NCI-H526 treated with DMSO at 0.1 percent for 48 hours (cell line): Measurements from ENCODE around the gene IFRD1.

Experiments
- DNase-seq: peaks from one replicate; lab custom pipeline; 2025; lab: John Stamatoyannopoulos, UW

Gene IFRD1

GRCh38 chr7:112449902-112450806 is at the start of gene IFRD1:
TSS of gene IFRD1 (plus strand) at chr7:112450460. CDS start at chr7:112450689, 229 bp downstream.
- DNase-seq = peak; percentile 99

- DNase-seq = no peak
Measured at GRCh38 chr7:112404321-112404720, 45.9 kb upstream of the IFRD1 start.

GRCh38 chr7:112405286-112405685 is 45.0 kb upstream of the IFRD1 start:
- DNase-seq = no peak

GRCh38 chr7:112407261-112407660 is 43.0 kb upstream of the IFRD1 start:
- DNase-seq = no peak

GRCh38 chr7:112410092-112410491 is 40.2 kb upstream of the IFRD1 start:
- DNase-seq = no peak

GRCh38 chr7:112411186-112411795 is 39.0 kb upstream of the IFRD1 start:
- DNase-seq = no peak

- DNase-seq = peak; percentile 33
Measured at GRCh38 chr7:112414855-112415490, 35.3 kb upstream of the IFRD1 start.

GRCh38 chr7:112416127-112416526 is 34.1 kb upstream of the IFRD1 start:
- no peak for DNase-seq

- no peak for DNase-seq
Measured at GRCh38 chr7:112419543-112420130, 30.6 kb upstream of the IFRD1 start.

GRCh38 chr7:112420236-112420861 is 29.9 kb upstream of the IFRD1 start:
- no peak for DNase-seq

- DNase-seq = no peak
Measured at GRCh38 chr7:112421666-112422486, 28.4 kb upstream of the IFRD1 start.

GRCh38 chr7:112422842-112423496 is 27.3 kb upstream of the IFRD1 start:
- no peak for DNase-seq

- DNase-seq = no peak
Measured at GRCh38 chr7:112423987-112424386, 26.3 kb upstream of the IFRD1 start.

GRCh38 chr7:112427984-112428383 is 22.3 kb upstream of the IFRD1 start:
- DNase-seq = no peak

- no peak for DNase-seq
Measured at GRCh38 chr7:112428715-112429114, 21.5 kb upstream of the IFRD1 start.

GRCh38 chr7:112430649-112431048 is 19.6 kb upstream of the IFRD1 start:
- DNase-seq = no peak

- no peak for DNase-seq
Measured at GRCh38 chr7:112431803-112432202, 18.5 kb upstream of the IFRD1 start.

- no peak for DNase-seq
Measured at GRCh38 chr7:112433289-112433688, 17.0 kb upstream of the IFRD1 start.

- DNase-seq = no peak
Measured at GRCh38 chr7:112437072-112437471, 13.2 kb upstream of the IFRD1 start.

- DNase-seq = no peak
Measured at GRCh38 chr7:112439476-112439875, 10.8 kb upstream of the IFRD1 start.

- DNase-seq = no peak
Measured at GRCh38 chr7:112442210-112442609, 8.1 kb upstream of the IFRD1 start.
